HTR-8/SVneo (cell line): Measurements from ENCODE around the gene GNAQ.
"Not testable (repeated sequence)": the region's sequence is repeated elsewhere in the genome, so short reads cannot be mapped to it uniquely, and the experiment has no call there.

Source experiments
- DNase-seq: peaks from one replicate; pipeline ENCODE4 v3.0.0; 2011; ENCODE audit warnings: low spot score, mixed read lengths; ENCODE audit not compliant: insufficient read length
- FAIRE-seq: peaks from 2 replicates; lab custom pipeline; 2011; peaks lifted over from hg19 to GRCh38; lab: Jason Lieb, UNC

Gene GNAQ

DNA sequence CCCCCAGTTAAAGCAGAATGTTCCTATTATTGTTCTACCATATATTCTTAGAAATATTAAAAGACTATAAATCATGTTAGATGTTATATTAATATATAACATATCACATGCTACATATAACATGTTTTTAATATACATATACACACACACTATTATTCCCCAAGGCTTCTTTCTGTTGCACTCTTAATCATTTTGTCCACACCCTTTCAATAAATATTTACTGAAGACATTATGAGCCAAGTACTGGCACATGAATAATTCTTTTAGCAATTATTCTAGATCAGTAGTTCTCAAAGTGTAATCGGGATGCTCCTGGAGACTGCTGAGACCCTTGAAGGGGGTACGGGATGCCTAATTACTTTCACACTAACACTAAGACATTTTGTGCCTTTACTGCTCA is 143.9 kb downstream of the GNAQ start:
- DNase-seq (no peak), FAIRE-seq (no peak)

DNA sequence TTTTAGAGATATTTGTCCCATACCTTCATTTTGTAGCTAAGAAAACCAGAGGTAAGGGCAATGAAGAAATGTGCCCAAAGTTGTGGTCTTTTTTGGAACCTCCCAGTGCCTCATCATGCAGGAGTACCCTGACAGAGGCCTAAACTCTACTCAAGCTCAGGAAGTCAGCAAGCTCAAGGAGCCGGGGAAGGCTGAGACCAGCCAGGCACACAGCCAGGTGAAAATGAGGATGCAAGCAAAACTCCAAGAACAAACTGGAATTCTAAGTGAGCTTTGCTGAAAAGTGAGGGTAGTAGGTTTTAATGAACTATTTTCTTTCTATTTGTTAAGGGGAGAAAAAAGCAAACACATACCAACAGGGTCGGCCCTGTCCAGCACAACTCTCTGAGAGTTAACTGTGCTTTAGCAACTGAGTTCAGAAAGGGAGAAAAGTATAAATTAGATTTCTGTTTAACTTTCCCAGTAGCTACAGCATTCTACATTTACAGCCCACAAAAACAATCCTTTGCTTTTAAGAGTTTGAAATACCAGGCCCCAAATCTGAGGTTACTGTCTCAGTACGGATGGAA is 146.4 kb downstream of the GNAQ start:
- no peak for DNase-seq
- FAIRE-seq, result no peak

DNA sequence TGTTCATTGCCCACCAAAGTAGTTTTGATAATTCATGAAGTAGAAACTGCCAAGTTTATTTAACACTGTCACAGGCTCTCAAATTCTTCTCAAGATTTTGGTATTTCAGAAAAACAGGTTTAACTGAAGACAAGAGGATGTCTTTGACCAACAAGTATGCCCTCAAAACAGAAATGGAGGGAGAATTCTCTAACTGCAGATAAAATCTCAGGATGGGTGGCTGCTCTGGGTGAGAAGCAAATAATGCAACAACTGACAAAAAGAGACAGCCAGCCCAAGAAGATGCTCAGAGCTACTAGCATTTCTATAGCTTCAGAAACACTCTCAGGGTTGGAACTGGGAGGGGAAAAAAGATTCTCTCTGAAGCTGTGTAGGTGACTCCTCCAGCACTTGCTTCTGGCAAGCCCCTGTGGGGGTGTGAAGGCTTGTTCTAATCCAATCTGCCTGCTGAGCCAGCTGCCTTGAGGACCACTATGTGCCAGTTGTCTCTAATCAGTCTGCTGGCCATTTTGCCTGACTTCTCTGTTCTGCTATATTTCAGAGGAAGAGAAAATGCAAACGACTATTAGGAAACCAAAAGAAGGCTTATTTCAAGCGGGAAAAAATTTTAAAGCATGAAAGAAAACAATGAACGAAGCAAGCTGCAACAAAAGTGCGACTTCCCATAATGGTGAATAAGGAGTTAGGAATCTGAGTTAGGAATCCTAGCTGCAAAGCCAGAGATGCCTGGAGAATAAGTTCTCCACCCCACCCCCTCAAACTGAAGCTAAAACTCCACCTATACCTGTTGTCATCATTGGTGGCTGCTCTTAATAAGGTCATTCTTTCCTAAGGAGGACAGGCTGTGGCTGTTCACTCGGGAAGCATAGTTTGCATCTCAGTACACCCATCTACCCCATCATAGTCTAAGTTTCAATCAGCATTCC is 147.5 kb downstream of the GNAQ start:
- DNase-seq (peak; percentile 39), FAIRE-seq (no peak)

DNA sequence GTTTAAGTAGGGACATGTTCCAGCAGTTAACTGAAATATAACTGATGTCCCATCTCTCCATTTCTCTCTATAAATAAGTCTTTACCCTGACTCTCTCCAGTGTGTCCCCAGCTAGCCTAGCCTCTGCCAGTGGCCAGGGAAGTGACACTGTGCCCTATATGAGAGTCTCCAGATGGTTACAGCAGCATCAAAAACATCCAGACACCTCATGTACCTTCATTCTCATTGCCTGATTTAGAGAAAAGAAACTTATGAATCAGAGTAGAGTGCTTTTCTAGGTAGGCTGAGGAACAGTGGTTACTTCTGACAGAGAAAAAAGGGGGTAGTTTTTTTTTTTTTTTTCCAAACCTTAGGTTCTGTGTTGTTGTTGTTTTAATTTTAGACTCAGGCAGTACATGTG is 148.5 kb downstream of the GNAQ start:
- FAIRE-seq (no peak), DNase-seq (no peak)

DNA sequence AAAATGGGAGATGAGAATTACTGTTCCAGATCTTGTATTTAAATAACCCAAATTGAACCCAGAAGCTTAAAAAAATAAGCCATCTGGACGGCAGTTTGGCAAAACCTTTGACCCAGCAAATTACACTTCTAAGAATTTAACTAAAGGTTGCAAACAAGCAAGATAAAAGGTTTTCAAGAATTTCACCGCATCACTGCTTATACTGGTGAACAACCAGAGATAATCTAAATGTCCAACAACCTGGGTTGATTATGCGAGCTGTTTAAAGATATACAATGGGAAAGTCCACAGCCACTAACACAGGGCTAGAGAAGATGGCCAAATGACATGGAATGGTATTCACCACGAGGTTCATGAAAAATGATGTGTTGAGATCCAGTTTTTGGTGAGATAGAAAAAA is 149.3 kb downstream of the GNAQ start:
- FAIRE-seq (no peak), DNase-seq (no peak)

DNA sequence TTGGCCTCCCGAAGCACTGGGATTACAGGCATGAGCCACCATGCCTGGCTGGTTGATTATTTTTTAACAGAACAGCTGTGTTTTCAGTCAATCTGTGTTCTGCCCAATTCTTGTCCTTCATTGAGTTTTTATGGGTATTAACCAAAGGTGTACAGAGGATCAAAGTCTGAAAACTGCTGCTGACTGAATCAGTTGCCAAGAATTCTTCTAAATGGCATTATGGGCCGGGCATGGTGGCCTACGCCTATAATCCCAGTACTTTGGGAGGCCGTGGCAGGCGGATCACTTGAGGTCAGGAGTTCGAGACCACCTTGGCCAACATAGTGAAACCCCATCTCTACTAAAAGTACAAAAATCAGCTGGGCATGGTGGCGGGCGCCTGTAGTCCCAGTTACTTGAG is 150.0 kb downstream of the GNAQ start:
- not testable (repeated sequence) for DNase-seq, FAIRE-seq

DNA sequence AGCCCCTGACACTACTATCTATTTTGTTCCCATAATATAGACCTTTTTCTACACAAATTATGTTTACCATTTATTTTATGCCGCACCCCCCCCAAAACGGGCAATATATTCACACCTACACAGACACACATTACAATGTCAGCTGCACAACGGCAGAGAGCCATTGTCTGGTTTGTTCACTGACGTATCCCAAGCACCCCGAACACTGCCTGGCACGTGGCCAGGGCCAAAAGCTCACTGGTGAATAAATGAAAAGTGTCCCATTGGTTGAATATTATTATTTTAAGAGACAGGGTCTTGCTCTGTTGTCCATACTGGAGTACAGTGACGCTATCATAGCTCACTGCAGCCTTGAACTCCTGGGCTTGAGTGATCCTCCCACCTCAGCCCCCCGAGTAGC is 150.5 kb downstream of the GNAQ start:
- FAIRE-seq (no peak), DNase-seq (no peak)

DNA sequence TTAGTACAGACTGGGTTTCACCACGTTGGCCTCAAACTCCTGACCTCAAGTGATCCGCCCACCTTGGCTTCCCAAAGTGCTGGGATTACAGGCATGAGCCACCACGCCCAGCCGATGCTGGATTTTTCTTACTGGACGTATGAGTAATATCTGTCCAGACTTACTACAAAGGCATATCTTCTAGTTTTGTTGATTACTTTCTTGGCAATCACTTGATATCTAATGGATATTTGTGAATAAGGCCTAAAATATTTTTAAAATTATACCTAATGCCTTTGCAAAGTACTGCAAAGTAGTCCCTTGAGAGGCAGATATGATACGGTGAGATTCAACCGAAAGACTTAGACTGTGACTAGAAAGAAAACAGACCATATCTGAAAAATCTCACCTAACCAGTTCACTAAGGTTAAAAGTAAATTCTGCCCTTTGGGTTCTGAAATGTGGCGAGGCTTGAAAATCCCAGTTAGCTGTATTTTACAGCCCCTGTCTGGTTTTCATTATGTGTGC is 152.1 kb downstream of the GNAQ start:
- DNase-seq (no peak), FAIRE-seq (no peak)

DNA sequence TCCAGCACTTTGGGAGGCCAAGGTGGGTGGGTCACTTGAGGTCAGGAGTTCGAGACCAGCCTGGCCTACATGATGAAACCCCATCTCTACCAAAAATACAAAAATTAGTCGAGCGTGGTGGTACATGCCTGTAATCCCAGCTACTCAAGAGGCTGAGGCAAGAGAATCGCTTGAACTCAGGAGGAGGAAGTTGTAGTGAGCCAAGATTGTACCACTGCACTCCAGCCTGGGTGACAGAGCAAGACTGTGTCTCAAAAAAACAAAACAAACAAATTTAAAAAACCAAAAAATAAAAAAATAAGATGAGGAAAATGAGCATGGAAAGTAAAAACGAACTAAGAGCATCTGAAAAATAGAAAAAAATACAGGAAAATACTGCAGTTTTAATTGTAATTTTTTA is 152.8 kb downstream of the GNAQ start:
- FAIRE-seq, DNase-seq: not testable (repeated sequence)

DNA sequence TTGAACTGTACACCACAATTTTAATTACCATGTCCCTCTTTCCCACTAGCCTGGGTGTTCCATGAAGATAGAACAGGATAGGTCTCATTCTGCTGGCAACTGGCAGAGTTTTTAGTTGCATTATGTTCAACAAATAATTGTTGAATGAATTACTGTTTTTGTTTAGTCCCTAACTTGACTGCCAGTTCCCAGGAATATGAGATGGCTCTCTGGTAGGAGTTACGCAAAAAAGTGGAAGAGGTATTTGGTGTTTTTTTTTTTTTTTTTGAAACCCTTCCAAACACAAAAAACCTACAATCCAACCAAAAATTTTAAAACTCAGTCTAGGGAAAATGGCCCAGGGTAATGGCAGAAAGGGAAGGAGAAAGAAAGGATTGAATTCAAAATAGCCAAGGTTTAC is 153.6 kb downstream of the GNAQ start:
- FAIRE-seq (no peak), DNase-seq (no peak)

DNA sequence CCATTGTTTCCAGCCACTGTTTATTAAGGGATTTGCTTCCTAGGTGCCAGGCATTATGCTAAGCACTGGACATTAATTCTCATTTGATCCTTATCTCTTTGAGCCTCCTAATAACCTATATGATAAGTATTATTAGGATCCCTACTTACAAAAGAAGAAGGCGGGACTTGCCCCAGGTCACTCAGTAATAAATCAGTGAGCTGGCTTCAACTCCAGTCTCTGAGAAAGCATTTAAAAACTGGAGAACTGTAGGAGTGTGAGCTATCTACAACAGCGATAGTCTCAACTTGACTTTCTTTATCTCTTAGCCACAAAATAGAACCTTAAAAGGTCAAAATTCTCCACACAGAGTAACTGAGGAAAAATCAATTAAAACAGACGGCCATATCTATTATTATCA is 155.0 kb downstream of the GNAQ start:
- FAIRE-seq, result no peak
- no peak for DNase-seq

DNA sequence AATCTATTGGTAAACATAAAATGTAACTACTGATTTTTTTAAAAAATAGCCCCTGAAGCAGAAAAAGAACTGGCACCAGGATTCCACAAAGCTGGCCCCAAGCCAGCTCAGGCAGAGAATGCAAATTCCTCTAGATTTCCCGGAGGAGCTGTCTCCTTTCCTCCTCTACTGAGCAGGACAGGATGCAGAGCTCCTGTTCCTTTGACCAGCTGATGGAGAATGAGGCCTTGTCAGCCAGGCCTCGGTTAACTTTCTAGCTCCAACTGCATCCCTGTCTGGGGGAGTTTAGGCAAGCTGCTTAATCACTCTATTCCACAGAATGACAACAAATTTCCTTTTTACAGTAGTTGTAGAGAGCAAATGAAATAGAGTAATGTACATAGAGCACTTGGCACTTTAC is 155.5 kb downstream of the GNAQ start:
- no peak for FAIRE-seq
- peak; percentile 21 for DNase-seq

DNA sequence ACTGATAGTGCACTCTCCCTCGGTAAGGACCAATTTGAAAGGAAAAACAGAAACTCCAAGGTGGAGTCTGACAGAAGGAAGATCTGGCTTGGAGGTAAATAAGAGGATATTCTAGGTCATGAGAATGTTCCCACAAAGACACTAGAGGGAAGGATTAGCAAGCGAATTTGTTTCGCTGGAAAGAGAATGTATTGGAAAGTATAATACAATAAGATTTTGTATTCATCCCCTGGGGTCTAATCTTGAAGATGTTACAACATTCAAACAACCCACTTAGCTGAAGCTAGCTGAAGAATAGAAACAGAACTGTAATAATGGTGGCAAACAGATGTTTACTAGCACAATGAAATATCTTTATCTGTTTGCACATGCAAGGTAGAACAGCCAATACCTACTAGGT is 158.7 kb downstream of the GNAQ start:
- FAIRE-seq, result no peak
- no peak for DNase-seq

DNA sequence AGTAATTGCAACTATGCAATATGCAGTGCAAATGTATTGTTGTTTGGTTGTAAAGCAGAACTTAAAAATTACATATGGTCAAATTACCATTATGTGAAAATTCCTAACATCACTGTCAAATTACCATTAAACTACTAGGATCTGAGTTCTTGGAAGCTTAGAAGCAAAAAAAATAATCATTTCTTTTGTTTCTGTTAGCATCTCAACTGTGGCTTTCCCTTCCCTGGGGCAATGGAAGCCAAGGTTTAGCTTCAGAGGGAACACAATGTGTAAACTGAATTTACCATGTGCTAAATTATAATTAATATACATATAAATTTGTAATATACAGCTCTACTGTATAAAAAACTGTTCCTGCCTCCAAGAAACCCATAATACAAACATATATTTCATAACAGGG is 159.4 kb downstream of the GNAQ start:
- DNase-seq (no peak), FAIRE-seq (no peak)

DNA sequence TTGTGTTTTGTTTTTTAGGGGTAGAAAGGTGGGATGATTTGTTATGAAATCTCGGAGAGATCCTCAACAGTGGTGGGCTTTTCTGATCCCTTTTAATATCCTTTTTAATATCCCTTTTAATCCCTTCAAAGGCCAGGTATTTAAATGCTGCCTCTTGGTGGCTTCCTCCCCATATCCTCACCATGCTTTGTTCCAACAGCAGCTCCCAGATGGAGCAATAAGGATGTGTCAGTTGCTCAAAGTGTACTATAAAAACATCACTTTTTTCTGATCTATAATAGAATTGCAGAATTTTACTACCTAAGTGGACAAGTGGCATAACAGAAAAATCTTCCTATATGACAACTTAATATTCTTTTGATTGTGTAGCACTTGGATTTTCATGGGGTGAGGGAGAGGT is 160.1 kb downstream of the GNAQ start:
- DNase-seq (no peak), FAIRE-seq (no peak)

DNA sequence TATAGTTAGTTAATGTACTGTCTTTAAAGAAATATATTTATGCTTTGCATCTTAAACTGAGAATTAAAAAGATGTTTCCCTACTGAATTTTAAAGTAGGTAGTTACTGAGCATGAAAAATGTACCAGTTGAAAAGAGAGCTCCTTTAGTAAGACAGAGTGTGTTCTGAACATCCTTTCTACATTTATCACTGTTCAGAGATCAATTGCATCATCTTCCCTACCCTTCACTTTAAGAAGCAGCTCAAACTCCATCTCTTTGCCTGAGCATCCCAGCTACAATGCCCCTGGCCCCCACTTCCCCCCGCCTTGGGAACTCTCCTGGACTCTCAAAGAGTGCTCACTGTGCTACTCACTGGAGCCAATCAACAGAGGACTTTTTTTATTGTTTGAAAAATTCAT is 164.7 kb downstream of the GNAQ start:
- FAIRE-seq, result no peak
- no peak for DNase-seq

DNA sequence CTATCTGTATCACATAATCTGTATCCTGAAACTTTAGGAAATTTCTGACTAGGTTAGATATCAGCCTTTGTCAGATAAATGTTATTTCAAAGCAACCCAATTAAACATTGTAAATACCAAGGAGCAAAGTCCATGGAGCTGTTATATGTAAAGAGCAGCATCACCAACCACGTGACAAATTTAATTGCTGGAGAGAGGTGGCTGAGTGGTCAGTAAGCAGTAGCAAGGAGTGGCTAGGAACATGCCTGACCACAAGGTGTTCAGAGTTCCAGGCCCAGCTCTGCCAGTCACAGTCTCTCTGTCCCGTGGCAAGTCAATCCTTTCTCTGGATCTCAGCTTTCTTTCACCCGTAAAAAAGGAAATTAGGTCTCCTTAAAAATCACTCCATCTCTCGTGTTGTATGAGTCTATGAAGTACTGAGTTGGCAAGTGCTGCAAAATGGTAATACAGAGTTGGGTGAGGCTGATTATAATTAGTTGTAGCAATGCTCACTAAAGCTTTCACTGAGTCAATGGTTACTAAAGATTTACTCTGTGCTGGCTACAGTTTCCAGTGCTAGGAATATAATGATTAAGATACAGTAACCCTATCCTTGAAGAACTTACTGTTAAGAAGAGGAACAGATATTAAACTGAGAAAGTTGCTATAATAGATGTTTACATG is 166.1 kb downstream of the GNAQ start:
- FAIRE-seq (no peak), DNase-seq (no peak)

DNA sequence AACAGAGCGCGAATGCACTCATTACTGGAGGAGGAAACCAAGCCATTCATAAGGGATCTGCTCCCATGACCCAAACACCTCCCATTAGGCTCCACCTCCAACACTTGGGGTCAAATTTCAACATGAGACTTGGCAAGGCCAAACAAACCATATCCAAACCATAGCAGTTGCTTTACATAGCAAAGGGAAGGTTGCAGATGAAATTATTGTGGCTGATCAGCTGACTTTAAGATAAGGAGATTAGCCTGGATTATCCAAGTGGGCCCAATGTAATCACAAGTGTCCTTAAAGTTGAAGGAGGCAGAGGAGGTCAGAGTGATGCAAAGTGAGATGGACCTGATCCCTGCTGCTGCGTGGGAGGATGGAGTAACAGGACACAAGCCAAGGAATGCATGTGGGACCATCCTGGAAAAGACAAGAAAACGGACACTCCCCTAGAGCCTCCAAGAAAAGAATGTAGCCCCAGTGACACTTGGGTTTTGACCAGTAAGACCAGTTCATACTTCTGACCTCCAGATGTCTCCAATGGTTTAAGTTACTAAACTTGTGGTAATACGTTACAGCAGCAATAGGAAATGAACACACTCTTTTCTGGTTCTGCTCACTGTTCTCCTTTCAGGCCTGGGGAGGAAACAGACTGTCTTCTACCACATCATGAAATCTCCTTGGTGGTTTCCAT is 167.3 kb downstream of the GNAQ start:
- FAIRE-seq (no peak), DNase-seq (no peak)

DNA sequence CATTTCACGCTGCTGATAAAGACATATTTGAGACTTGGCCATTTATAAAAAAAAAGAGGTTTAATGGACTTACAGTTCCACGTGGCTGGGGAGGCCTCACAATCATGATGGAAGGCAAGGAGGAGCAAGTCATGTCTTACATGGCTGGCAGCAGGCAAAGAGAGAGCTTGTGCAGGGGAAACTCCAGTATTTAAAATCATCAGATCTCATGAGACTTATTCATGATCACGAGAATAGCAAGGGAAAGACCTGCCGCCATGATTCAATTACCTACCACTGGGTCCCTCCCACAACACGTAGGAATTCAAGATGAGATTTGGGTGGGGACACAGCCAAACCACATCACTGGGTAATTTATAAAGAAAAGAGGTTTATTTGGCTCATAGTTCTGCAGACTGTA is 168.0 kb downstream of the GNAQ start:
- FAIRE-seq, DNase-seq: not testable (repeated sequence)

DNA sequence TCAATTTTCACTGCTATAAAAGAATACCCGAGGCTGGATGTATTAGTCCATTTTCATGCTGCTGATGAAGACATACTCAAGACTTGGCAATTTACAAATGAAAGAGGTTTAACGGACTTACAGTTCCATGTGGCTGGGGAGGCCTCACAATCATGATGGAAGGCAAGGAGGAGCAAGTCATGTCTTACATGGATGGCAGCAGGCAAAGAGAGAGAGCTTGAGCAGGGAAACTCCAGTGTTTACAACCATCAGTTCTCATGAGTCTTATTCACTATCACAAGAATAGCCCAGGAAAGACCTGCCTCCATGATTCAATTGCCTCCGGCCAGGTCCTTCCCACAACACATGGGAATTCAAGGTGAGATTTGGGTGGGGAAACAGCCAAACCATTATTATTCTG is 170.7 kb downstream of the GNAQ start:
- FAIRE-seq, DNase-seq: not testable (repeated sequence)
